OCI-LY7 (cell line): ENCODE results near the gene RAX.

Experiments
- EZH2phosphoT487 ChIP-seq: fragments of 200-600 bp; sonication (generic); IDR thresholded peaks from 2 replicates; pipeline ENCODE4 v1.6.1; 2018; ENCODE audit warnings: low read depth, borderline replicate concordance, mild to moderate bottlenecking, mixed run types, antibody characterized with exemption, low read length, moderate library complexity, mixed read lengths
- TF ChIP-seq, protein P1 (sequence below): fragments of 200-600 bp; sonication (generic); conservative IDR thresholded peaks from 2 replicates; pipeline ENCODE4 v1.5.1; 2014; ENCODE audit warnings: mild to moderate bottlenecking, antibody characterized with exemption, low read length, moderate library complexity, mixed read lengths

DNA sequence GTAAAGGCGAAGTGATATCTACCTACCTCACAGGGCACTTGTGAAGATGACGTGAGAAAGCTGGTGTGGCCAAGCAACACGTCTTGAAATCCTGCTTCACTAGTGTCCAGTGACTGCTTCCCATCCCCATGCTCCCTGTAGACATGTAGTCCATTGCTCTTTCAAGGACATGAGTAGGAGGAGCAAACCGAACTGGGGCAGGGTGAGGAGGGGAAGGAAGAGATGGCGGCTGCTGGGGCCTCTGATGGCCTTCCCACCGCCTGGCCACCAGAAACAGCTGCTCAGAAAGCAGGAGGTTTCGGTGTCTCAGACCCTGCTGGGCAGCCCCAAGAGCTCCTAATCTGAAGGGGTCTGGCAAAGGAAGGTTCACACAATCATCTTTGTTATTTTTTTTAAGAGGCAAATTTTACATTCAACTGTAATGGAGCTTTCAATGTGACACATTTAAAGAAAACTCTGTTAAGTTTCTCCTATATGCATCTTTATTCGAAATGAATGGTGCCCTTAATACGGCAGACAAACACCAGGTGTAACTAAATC lies 30.5 kb upstream of the RAX start:
- TF ChIP-seq, protein P1, sequence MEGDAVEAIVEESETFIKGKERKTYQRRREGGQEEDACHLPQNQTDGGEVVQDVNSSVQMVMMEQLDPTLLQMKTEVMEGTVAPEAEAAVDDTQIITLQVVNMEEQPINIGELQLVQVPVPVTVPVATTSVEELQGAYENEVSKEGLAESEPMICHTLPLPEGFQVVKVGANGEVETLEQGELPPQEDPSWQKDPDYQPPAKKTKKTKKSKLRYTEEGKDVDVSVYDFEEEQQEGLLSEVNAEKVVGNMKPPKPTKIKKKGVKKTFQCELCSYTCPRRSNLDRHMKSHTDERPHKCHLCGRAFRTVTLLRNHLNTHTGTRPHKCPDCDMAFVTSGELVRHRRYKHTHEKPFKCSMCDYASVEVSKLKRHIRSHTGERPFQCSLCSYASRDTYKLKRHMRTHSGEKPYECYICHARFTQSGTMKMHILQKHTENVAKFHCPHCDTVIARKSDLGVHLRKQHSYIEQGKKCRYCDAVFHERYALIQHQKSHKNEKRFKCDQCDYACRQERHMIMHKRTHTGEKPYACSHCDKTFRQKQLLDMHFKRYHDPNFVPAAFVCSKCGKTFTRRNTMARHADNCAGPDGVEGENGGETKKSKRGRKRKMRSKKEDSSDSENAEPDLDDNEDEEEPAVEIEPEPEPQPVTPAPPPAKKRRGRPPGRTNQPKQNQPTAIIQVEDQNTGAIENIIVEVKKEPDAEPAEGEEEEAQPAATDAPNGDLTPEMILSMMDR: no peak
- no peak for TF ChIP-seq EZH2phosphoT487
